GM19240 (cell line): Measurements from ENCODE around the gene IL17RA.

Experiments
- DNase-seq: peaks from one replicate; pipeline ENCODE4 v3.0.0; 2011; ENCODE audit warnings: low spot score; ENCODE audit not compliant: insufficient read length

Gene IL17RA

GRCh38 chr22:17079572-17079971, 5.2 kb upstream of the IL17RA start:
- DNase-seq, result no peak

DNA sequence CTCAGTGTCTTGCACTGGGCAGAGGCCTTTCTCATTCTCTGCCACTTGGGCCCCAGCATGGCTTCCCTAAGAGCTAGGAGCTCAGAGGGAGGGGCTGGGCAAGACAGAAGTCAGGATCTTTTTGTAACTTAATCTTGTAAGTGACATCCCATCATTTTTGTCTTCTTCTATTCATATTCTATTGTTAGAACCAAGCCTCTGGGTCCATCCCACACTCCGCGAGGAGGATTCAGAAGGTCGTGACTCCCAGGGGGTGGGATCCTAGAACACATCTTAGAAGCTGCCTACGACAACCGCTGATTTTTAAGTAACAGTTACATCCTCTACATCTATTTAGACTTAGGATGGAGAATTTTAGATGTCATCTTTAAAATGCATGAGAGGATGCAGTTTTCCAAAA, 1.5 kb upstream of the IL17RA start:
- DNase-seq, result no peak

DNA sequence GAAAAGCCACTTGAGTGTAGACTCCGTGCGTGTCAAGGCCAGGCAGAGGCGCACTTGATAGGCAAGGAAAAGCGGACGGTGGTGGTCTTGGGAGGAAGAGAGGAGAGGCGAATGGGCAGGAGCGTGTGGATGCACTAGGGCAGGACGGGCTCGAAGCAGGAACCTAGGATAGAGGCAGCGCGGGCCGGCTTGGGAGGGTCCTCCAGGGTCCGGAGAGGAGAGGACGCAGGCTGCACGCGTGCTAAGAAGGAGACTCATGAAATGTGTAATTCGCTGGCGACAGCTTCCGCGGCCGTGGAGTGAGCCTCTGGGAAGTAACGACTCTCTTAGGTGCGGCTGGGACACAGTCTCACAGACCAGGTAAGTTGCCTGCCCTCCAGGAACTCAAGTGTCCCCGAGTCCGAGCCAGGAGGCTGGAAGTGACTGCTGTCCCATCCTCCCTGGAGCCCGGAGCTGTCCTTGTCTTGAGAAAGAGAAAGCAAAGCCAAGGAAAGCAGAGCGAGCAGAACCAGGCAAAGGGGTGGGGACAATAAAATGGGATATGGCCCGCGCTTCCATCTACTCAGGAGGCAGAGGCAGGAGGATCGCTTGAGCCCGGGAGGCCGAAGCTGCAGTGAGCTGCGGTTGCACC, 874 bp upstream of the IL17RA start:
- no peak for DNase-seq

GRCh38 chr22:17085277-17086181, 729 bp downstream of the IL17RA start:
- DNase-seq, result no peak

DNA sequence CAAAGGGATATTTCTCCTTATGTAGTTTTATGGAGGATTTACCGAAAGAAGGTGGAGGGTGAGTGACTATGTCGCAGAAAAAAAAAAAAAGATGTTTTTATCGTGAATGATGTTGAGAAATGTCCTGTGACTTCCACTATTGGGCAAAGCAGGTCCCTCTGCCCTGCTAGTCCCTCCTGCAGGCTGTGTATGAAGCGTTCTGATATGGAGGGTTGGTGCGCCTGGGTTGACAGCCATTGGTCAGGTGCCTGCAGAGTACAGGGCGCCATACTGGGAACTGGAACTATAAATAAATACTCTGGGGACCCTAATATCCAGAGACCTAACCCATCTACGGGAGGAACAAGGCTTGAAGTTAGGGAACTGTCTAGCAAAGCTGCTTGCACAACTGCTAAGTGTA, 1.5 kb downstream of the IL17RA start:
- DNase-seq, result no peak

DNA sequence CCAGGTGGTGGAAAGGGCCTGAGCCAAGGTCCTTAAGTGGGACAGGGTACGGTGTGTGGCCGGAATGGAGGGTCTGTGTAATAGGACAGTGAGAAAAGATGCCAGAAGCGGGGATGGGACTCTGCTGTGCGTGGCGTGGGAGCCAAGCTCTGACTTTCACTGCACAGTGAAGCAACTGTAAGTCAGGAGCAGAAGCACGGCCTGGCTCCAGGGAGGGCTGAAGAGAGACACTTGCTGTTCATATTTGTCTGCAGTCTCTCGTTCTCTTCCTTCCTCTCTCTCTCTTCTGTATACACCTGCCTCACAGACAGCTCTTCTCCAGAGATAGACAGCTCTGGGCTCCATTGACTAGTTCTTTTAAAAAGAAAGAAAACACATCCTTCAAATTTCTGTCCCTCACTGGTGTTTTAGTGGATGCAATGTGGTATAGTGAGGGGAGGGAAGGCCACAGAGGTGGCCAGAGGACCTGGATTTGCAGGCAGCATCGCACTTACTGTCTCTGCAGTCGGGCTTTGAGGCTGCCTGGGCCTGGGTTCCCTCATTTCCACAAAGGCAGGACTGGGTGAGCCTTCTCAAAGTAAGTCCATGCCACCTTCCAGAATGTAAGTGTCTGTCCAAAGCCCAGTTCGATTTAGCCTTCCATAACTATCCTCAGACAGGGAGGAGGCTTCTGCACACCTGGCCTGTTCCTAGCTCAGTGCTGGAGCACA, 2.1 kb downstream of the IL17RA start:
- DNase-seq, result no peak

- no peak for DNase-seq
Observed at GRCh38 chr22:17087498-17088131, 2.8 kb downstream of the IL17RA start.

DNA sequence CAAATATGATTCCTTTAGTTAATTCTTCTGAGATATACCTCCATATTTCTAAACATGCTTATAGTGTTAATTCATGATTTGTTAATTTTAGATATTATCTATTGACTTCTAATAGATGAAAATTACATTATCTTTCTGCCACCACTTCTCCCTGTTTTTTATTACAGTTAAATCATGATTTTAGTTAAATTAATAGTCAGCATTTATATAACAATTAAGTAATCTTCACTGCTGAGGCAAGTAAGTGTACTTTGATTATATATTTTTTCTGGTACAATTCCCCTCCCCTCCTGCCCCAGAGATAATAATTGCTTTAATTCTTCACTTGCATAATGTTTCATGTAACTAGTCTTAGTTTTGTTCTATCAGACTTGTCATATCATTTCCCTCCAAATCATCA, 5.8 kb downstream of the IL17RA start:
- DNase-seq, result no peak

DNA sequence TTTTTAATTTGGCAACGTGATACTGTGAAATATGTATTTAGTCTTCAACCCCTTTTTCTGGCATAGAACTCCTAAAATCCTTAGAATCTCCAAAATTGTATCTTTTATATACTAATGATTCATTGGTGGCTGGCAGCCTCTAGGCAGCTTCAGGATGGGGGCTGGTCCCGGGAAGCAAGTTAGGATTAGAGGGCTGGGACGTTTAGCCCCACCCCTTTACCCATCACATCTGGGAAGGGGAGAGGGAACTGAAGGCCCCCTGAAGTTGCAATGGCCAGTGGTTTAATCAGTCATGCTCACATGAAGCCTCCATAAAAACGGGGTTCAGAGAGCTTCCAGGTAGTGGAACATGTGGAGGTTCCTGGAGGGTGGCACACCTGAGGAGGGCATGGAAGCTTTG, 7.1 kb downstream of the IL17RA start:
- DNase-seq, result no peak

DNA sequence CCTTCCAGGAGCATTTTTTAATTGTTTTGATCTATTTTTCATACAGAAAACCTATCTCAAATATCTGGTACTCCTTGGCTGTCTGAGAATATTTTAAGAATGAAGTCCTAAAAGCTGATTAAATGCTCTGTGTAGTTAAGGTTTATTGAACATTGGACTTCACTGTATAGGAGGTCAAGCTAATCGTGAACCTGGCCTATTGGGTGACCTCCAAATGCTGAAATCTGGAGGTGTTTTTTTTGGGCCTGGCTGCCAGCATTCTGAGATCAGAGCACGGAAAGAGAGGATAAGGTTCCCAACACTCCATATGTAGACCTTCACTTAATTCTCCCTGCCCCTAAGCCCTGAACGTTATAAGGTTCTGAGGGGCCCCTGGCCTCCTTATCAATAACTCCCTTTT, 8.3 kb downstream of the IL17RA start:
- no peak for DNase-seq

GRCh38 chr22:17095538-17095937, 10.7 kb downstream of the IL17RA start:
- no peak for DNase-seq

DNA sequence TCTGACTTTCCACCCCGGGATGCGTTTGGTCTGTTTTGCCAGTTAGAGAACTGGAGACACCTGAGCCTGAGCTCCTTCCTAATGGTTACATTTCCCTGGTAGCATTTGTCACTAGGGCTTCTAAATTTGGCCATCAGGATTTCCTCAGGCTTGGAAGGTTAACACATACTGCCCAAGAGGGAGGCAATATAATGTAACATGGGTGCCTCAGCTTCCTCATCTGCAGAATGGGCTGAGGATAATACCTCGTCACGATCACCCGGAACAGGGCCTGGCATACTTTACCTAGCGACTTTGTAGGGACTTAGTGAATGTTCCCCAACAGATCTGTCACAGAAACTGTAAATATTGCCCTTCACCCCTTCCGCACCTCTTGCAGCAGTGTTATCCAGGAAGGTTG, 11.3 kb downstream of the IL17RA start:
- DNase-seq, result no peak

DNA sequence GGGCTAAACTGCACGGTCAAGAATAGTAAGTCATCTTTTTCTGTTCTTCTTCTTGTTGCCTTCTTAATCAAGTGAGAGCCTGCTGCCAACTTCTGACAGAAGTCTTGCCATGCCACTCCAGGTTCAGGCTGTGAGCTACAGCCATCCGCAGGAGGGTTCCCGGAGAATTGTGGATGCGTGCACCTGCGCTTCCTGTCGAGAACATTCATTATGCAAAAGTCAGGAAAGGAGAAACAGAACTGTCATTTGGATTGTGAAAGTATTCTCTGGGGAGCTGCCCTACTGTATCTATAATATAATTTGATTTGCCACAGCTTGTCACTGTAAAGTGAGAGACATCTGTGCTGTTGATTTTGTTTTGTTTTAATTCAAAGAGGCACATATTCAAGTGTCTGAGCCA, 12.3 kb downstream of the IL17RA start:
- no peak for DNase-seq

GRCh38 chr22:17097701-17098100, 12.9 kb downstream of the IL17RA start:
- no peak for DNase-seq

DNA sequence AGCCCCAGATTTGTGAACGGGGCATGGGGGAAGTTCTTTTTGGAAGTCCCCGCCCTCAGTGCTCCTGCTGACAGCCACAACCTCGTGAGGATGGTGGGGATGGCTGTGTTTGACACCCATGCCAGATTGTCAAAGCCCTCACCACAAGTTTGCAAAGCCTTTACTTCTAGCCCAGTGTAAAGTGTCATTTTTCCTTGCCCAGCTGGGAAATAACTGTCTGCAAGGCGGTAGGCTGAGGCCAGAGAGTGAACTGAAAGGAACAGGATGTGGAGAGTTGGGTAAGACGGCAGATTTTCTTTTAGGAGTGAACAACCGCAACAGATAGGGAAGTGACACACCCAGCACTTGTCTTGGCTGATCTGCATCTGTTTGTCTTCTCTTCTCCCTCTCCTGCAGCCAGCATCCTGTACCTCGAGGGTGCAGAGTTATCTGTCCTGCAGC, 13.6 kb downstream of the IL17RA start:
- DNase-seq, result no peak

DNA sequence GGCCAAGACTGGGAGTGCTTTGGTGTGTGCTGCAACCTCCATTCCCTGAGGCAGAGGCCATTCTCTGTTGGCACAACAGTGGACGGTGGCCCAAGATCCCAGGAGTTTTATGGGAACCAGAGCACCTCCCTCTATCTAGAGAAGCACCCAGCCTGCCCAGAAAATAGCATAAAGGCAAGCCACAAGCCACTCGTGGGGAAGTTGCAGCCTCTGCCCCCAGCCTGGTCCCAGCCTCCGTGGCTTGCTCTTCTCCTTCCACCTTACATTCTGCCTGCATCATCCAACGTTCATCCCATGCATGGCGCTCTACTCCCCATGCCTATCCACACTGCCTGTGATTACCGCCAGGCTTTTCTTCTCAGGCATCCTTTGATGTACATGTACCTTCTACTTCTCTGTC, 15.8 kb downstream of the IL17RA start:
- DNase-seq, result no peak

DNA sequence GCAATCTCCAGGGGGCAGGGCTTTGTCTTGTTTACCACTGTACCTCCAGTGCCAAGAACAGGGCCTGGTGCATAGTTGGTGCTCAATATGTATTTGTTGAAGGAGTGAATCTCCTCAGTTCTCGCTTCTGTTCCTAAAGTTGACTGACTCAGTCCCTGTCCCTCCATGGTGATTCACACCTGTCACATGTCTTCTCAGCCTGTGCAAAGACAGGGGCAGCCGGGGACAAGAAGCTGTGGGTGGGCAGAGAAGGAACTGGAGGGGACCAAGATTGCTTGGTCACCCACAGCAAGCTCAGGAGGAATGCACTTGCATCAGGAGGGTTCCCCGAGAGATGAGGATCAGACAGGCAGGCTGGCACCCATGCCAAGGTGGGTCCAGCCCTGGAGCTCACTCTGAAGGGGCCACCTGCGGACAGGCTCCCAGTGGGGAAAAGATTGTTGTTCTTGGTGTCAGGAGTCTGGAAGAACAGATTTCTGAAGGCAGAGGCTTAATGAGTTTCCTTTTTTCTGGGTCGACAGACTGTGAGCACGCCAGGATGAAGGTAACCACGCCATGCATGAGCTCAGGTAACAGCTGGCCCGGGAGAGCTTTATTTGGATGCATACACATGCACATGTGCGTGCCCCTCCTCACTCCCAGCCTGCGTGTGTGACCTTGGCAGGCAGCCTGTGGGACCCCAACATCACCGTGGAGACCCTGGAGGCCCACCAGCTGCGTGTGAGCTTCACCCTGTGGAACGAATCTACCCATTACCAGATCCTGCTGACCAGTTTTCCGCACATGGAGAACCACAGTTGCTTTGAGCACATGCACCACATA, 16.9 kb downstream of the IL17RA start:
- no peak for DNase-seq

DNA sequence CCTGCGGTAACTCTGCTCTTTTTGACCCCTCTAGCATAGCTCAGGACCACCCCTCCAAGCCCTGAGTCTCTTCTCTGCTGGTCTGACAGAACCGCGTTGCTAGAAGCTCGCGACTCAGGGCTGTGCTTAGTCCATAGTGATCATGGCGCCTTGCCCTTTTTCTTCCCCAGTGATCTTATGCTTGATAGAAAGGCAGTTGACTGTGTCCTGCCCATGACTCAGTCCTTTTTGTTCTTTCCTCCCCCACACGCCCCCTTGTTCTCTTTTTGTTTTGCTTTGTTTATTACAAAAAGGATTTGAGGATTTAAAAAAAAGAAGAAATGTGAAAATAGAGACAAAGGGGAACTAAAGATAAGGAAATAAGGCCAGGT, 17.5 kb downstream of the IL17RA start:
- DNase-seq, result no peak

- no peak for DNase-seq
Observed at GRCh38 chr22:17103351-17103750, 18.6 kb downstream of the IL17RA start.

- DNase-seq, result no peak
Observed at GRCh38 chr22:17104336-17104935, 19.6 kb downstream of the IL17RA start.
